GM10266 (cell line): Measurements from ENCODE around the gene NCKAP5.
"Not testable (repeated sequence)": the region's sequence is repeated elsewhere in the genome, so short reads cannot be mapped to it uniquely, and the experiment has no call there.

Experiments used
- DNase-seq: peaks from one replicate; pipeline ENCODE4 v3.0.0; 2012; ENCODE audit errors: extremely low spot score
- CTCF ChIP-seq: IDR thresholded peaks from 2 replicates; pipeline ENCODE4 v1.5.1; 2012; ENCODE audit warnings: mild to moderate bottlenecking, low read depth; ENCODE audit not compliant: control insufficient read depth, insufficient read depth; ENCODE audit errors: missing control alignments

Gene NCKAP5

GRCh38 chr2:132811148-132811915 lies 756.9 kb downstream of the NCKAP5 start:
- TF ChIP-seq CTCF: no peak
- no peak for DNase-seq

- not testable (repeated sequence) for DNase-seq
Observed at GRCh38 chr2:132809962-132810361, 758.3 kb downstream of the NCKAP5 start.

GRCh38 chr2:132804051-132804450 lies 764.2 kb downstream of the NCKAP5 start:
- no peak for DNase-seq
- no peak for TF ChIP-seq CTCF

GRCh38 chr2:132798341-132798740 lies 769.9 kb downstream of the NCKAP5 start:
- DNase-seq: no peak
- no peak for TF ChIP-seq CTCF

DNA sequence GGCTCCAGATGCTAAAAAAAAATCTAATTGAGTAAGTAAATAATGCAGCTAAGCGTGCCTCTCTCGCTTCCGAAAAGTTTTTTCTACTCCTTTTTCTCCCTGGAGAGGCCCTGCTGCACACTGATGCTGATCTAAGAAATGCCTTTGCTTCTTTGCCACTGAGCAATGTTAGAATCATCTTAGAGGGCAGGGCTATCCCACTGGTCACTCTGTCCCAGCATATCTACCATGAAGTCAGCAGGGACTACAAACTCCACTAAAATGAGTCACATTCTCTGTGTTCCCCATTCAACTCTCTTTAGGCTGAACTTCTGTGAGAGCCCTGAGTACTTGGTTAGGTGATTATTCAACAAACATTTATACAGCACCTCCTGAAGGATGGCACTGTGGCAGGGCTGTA lies 770.7 kb downstream of the NCKAP5 start:
- no peak for TF ChIP-seq CTCF
- no peak for DNase-seq

GRCh38 chr2:132797071-132797470 lies 771.2 kb downstream of the NCKAP5 start:
- DNase-seq: no peak
- no peak for TF ChIP-seq CTCF

GRCh38 chr2:132795220-132795619 lies 773.0 kb downstream of the NCKAP5 start:
- no peak for TF ChIP-seq CTCF
- no peak for DNase-seq

DNA sequence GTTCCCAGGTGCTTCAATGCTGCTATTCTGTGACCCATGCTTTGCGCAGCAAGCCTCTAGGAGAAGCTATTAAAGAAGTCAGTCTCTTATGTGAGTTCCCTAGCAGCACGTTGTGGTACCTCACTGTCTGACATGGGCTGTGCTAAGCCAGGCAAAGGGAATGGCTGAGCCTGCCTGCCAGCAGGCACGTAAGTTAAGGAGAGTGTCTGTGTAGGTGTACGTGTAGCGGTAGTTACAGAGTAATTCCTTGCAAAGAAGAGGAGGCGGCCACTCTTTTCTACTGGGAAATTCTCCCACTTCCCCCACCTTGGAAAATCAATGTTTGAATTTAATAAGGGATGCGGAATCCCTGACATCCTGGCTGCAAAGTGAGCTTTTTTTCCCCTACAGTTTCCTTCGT lies 774.7 kb downstream of the NCKAP5 start:
- no peak for TF ChIP-seq CTCF
- no peak for DNase-seq
